NOMO-1 (cell line): ENCODE measurements around the gene SNX3.

Source experiments
- DNase-seq, 2 experiments: peaks; one replicate each; lab custom pipeline; 2025; ENCODE audit not compliant: unreplicated experiment in 2 of 2; lab: John Stamatoyannopoulos, UW

Gene SNX3

GRCh38 chr6:108209738-108210137 is 51.1 kb downstream of the SNX3 start:
- no peak for DNase-seq

- no peak for DNase-seq
These were observed 53.8 kb downstream of the SNX3 start for GRCh38 chr6:108207013-108207412.

GRCh38 chr6:108203189-108204112 is 57.4 kb downstream of the SNX3 start:
- no peak for DNase-seq

- DNase-seq, result no peak
These were observed 60.2 kb downstream of the SNX3 start for GRCh38 chr6:108200631-108201030.

- no peak for DNase-seq
These were observed 60.7 kb downstream of the SNX3 start for GRCh38 chr6:108200186-108200585.

GRCh38 chr6:108198761-108199498 is 61.9 kb downstream of the SNX3 start:
- DNase-seq, result no peak

GRCh38 chr6:108195209-108195608 is 65.6 kb downstream of the SNX3 start:
- DNase-seq, result no peak

- DNase-seq, result no peak
These were observed 66.3 kb downstream of the SNX3 start for GRCh38 chr6:108194503-108194902.

GRCh38 chr6:108193835-108194234 is 67.0 kb downstream of the SNX3 start:
- no peak for DNase-seq

GRCh38 chr6:108193131-108193530 is 67.7 kb downstream of the SNX3 start:
- DNase-seq, result no peak

- no peak for DNase-seq
These were observed 73.3 kb downstream of the SNX3 start for GRCh38 chr6:108187519-108187918.

- DNase-seq, result no peak
These were observed 74.6 kb downstream of the SNX3 start for GRCh38 chr6:108186226-108186625.

- DNase-seq, result no peak
These were observed 80.1 kb downstream of the SNX3 start for GRCh38 chr6:108180776-108181175.

- no peak for DNase-seq
These were observed 80.6 kb downstream of the SNX3 start for GRCh38 chr6:108180266-108180665.

GRCh38 chr6:108179741-108180140 is 81.1 kb downstream of the SNX3 start:
- no peak for DNase-seq

GRCh38 chr6:108176281-108177089 is 84.4 kb downstream of the SNX3 start:
- no peak for DNase-seq

- DNase-seq, result no peak
These were observed 85.1 kb downstream of the SNX3 start for GRCh38 chr6:108175592-108176279.

- no peak for DNase-seq
These were observed 85.7 kb downstream of the SNX3 start for GRCh38 chr6:108175176-108175591.

GRCh38 chr6:108174371-108175175 is 86.3 kb downstream of the SNX3 start:
- DNase-seq, result peak; percentile 18 to 38
